Skeletal muscle tissue (tissue), 4 donors: ENCODE measurements around the gene PRPH2. TPM values are rescaled to one million over a fixed set of nuclear protein-coding genes. Genes with fewer than 3 reads are reported as not detected.

Source experiments
- H3K27ac ChIP-seq: one replicate; pipeline ENCODE4 v1.7.0; 2013; ENCODE audit warnings: mild to moderate bottlenecking, low read depth, low read length, inconsistent platforms
- H3K27me3 ChIP-seq, 3 donors: one replicate each; pipeline ENCODE4 v1.7.0; 2013; ENCODE audit warnings: low read length in 3 of 3; ENCODE audit not compliant: control insufficient read depth in 3 of 3, insufficient read depth in 3 of 3
- H3K36me3 ChIP-seq, 3 donors: one replicate each; pipeline ENCODE4 v1.7.0; 2013; ENCODE audit warnings: low read length in 3 of 3; ENCODE audit not compliant: control insufficient read depth in 3 of 3, insufficient read depth in 3 of 3
- H3K4me1 ChIP-seq, 3 donors: one replicate each; pipeline ENCODE4 v1.7.0; 2013; ENCODE audit warnings: low read length in 3 of 3, mild to moderate bottlenecking in 3 of 3; ENCODE audit not compliant: control insufficient read depth in 3 of 3, insufficient read depth in 3 of 3
- H3K4me3 ChIP-seq, 3 donors: one replicate each; pipeline ENCODE4 v1.7.0; 2013; ENCODE audit warnings: low read length in 3 of 3
- H3K9ac ChIP-seq, 3 donors: one replicate each; pipeline ENCODE4 v1.7.0; 2013; ENCODE audit warnings: low read length in 3 of 3, mild to moderate bottlenecking in 3 of 3, moderate library complexity in 2 of 3, low read depth in 1 of 3
- H3K9me3 ChIP-seq, 3 donors: one replicate each; pipeline ENCODE4 v1.7.0; 2013; ENCODE audit warnings: low read length in 3 of 3; ENCODE audit not compliant: control insufficient read depth in 3 of 3
- total RNA-seq: library from RNA; depleted of rRNA; stranded (reverse); fragments of >200 nt; gene quantifications from one replicate; pipeline ENCODE4 v1.2.3, GENCODE V29; 2014
- donor health status: Osteomylitis.

PRPH2 gene, protein sequence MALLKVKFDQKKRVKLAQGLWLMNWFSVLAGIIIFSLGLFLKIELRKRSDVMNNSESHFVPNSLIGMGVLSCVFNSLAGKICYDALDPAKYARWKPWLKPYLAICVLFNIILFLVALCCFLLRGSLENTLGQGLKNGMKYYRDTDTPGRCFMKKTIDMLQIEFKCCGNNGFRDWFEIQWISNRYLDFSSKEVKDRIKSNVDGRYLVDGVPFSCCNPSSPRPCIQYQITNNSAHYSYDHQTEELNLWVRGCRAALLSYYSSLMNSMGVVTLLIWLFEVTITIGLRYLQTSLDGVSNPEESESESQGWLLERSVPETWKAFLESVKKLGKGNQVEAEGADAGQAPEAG
- total RNA-seq: 5.7 TPM

DNA sequence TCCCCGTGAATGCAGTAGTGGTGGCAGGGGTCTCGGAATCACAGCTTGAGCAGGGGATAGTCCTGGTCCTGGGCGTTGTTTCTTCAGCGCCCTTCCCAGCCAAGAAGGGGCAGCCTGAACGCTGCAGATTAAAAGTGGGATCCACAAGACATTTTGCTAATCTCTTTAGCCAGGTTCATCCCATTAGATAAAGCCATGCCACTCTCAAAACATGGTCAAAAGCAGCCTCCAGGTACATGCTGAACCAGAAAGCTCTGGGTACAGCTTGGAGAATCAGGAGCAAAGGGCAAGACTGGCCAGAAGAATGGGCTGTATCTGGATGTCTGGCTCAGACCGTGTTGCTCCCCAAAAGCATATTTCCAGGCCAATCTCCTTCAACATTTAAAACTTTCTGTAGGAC, at the start of gene PRPH2:
PRPH2 (minus strand) TSS at position 101 of the 400 bp plus-strand sequence. CDS start 263 bp downstream, outside the sequence.
- no peaks in the 10 kb centered on the region for H3K9me3 ChIP-seq
- H3K27me3 ChIP-seq: no peaks in the 10 kb centered on the region
- H3K4me1 ChIP-seq: peaks cover 17 to 20% (median 17%) of the 10 kb centered on the region in 3 donors
- H3K9ac ChIP-seq: no peak within 1 kb of the TSS
- no peak within 1 kb of the TSS for H3K4me3 ChIP-seq
- H3K36me3 ChIP-seq: peaks cover 0 to 3% (median 0%) of the 10 kb centered on the region in 3 donors
- no peak within 1 kb of the TSS for H3K27ac ChIP-seq

DNA sequence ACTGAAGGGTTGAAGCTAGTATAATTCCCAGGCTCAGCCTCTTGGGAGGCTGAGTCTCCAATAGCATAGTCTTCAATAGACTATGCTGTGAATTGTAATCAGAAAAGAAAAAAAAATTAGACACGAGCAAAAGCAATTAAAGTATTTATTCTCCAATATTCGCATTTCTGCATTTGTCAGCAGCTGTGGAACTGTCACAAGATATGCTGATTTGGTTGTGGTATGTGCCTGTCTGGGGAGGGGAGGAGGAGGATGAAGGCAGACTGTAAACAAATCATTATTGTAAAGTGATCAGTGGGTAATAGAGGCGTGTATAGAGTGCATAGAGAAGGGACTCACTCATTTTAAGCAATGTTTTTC, 49.3 kb upstream of the PRPH2 start:
- Histone ChIP-seq H3K9ac (no peak overlapping the region), H3K36me3 (peaks cover 0 to 2% (median 0%) of the 10 kb centered on the region in 3 donors), H3K9me3 (no peaks in the 10 kb centered on the region), H3K27ac (no peak overlapping the region), H3K27me3 (no peaks in the 10 kb centered on the region), H3K4me3 (no peak overlapping the region), H3K4me1 (peaks cover 0 to 12% (median 7%) of the 10 kb centered on the region in 3 donors)

DNA sequence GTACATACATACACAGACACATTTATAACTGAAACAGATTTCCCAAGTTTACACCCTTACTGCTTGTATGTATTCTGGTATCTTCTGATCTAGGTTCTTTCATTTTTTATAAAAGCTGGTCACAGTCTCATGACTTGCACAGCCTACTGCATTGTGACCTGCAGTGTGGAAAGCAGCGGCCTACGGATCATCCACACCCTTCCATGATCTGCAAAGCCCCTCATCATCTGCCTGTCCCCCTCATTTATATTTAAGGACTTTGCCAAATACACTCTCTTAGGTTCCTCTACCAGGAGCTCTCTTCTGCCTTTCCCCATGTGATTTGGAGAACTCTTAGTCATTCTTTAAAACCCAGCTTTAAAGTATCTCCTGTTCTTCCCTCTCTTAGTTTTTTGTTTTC, 47.4 kb upstream of the PRPH2 start:
- Histone ChIP-seq H3K9me3 (no peaks in the 10 kb centered on the region), H3K4me3 (no peak overlapping the region), H3K36me3 (peaks cover 0 to 2% (median 0%) of the 10 kb centered on the region in 3 donors), H3K27ac (no peak overlapping the region), H3K27me3 (no peaks in the 10 kb centered on the region), H3K9ac (no peak overlapping the region), H3K4me1 (peaks cover 0 to 10% (median 9%) of the 10 kb centered on the region in 3 donors)

DNA sequence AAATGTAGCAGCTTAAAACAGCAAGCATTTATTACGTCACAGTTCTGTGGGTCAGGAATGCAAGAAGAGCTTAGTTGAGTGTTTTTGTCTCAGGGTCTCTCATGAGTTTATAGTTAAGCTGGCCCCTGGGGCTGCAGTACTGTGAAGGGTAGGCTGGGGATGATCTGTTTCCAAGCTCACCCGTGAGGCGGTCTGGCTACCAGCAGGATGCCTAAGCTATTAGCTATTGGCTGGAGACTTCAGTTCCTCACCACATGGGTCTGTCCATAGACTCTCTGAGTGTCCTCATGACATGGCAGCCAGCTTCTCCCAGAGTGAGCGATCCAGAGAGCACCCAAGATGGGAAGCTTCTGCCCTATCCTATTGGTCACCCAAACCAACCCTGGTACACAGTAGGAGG, 46.7 kb upstream of the PRPH2 start:
- H3K4me3 ChIP-seq: no peak overlapping the region
- H3K9ac ChIP-seq: no peak overlapping the region

DNA sequence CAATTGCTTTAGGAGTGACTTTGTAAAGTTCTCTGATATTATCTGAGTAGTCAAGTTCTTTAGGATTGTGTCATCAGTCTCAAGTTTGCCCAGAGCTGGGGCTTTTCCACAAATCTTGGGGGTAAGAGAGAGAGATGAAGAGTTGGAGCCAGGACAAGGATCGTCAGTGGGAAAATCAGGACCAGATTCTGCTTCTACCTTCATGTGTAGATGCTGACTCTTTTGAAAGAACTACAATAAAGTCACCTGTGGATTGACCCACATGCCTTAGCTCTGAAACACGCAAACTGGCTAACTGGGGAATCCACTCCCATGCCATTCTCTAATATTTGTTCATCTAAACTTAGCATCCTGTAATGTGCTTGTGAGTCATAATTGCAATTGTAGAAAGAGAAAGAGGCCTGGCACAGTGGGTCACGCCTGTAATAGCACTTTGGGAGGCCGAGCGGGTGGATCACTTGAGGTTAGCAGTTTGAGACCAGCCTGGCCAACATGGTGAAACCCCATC, 43.8 kb upstream of the PRPH2 start:
- Histone ChIP-seq H3K27me3 (no peaks in the 10 kb centered on the region), H3K4me3 (no peak overlapping the region), H3K27ac (no peak overlapping the region), H3K9me3 (no peaks in the 10 kb centered on the region), H3K9ac (no peak overlapping the region), H3K36me3 (peaks cover 0 to 2% (median 0%) of the 10 kb centered on the region in 3 donors), H3K4me1 (peaks cover 0 to 10% (median 9%) of the 10 kb centered on the region in 3 donors)

More for the DNA sequence above, 46.7 kb upstream of the PRPH2 start:
- H3K27ac ChIP-seq: no peak overlapping the region
- H3K36me3 ChIP-seq: peaks cover 0 to 2% (median 0%) of the 10 kb centered on the region in 3 donors
- H3K9me3 ChIP-seq: no peaks in the 10 kb centered on the region
- H3K4me1 ChIP-seq: peaks cover 0 to 10% (median 9%) of the 10 kb centered on the region in 3 donors
- no peaks in the 10 kb centered on the region for H3K27me3 ChIP-seq

DNA sequence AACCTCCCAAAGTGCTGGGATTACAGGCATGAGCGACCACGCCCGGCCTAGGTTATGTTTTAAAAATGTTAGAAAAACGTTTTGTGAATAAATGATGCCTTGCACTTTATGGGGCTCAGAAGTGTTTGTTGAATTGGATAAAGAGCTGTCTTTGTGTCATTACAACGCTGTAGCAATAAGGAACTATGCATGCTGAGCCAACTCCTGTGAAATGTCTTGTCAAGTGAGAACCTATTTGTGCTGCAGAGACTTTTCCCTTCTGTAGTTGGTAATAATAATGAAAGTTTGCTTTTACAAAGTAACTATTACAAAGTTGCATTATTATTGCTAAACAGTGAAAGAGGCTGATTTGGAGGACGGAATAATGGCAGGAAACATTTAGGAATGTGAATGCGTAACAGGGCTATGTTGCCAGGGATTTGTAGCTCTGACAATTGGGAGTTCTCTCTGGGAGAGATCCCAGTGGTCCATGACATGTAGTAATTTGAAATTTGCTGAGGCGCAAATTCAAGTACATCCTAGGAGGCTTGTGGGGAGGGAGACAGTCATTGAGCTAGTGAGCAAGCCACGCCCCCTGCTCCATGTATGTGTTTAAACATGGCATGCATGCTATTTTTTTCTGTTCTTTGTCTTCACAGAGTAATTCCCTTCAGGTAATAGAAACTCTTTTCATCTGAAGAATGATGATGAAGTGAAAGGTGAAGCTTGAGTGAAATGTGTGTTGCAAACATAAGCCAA, 42.7 kb upstream of the PRPH2 start:
- Histone ChIP-seq H3K9ac (no peak overlapping the region), H3K27ac (no peak overlapping the region), H3K4me1 (peaks cover 0 to 8% (median 8%) of the 10 kb centered on the region in 3 donors), H3K36me3 (peaks cover 0 to 2% (median 0%) of the 10 kb centered on the region in 3 donors), H3K4me3 (no peak overlapping the region), H3K9me3 (no peaks in the 10 kb centered on the region), H3K27me3 (no peaks in the 10 kb centered on the region)

DNA sequence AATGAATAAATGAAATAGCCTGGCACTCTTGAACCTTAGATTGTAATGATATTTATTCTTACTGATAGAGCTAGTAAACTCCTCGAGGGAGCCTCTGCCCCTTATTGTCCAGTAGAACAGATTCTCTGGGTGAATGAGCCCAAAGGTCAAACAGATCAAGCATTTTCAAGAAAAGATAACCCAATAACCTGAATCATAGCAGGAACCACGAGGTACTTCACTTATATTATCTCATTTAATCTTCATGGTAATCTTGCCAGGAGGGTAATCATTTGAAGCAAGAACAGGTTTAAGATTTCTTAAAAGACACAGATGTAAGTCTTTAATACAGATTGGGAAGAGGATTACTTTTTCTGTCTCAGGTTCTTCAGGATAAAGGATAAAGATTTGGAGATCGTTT, 40.6 kb upstream of the PRPH2 start:
- peaks cover 2 to 19% (median 13%) of the 10 kb centered on the region in 3 donors for H3K4me1 ChIP-seq
- H3K27ac ChIP-seq: no peak overlapping the region
- no peak overlapping the region for H3K4me3 ChIP-seq
- H3K27me3 ChIP-seq: no peaks in the 10 kb centered on the region
- no peak overlapping the region for H3K9ac ChIP-seq
- no peaks in the 10 kb centered on the region for H3K9me3 ChIP-seq
- peaks cover 0 to 9% (median 3%) of the 10 kb centered on the region in 3 donors for H3K36me3 ChIP-seq

DNA sequence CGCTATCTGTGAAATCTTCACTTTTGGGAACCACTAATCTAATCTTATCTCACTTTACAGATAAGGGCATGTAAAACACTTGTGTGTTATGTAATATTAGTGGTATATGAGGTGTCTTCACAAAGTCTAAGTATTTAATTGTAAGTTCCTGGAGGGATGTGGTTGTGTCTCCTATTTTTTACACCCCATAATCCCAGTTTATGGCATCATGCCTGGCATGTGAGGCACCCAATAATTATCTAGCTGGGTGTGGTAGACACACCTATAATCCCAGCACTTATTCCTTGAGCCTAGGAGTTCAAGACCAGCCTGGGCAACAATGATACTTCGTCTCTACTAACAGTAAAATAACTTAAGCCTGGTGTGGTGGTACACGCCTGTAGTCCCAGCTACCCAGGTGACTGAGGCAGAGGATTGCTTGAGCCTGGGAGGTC, 40.0 kb upstream of the PRPH2 start:
- Histone ChIP-seq H3K27ac (no peak overlapping the region), H3K27me3 (no peaks in the 10 kb centered on the region), H3K36me3 (peaks cover 0 to 9% (median 3%) of the 10 kb centered on the region in 3 donors), H3K4me1 (peaks cover 2 to 18% (median 13%) of the 10 kb centered on the region in 3 donors), H3K9ac (no peak overlapping the region), H3K9me3 (no peaks in the 10 kb centered on the region), H3K4me3 (no peak overlapping the region)

DNA sequence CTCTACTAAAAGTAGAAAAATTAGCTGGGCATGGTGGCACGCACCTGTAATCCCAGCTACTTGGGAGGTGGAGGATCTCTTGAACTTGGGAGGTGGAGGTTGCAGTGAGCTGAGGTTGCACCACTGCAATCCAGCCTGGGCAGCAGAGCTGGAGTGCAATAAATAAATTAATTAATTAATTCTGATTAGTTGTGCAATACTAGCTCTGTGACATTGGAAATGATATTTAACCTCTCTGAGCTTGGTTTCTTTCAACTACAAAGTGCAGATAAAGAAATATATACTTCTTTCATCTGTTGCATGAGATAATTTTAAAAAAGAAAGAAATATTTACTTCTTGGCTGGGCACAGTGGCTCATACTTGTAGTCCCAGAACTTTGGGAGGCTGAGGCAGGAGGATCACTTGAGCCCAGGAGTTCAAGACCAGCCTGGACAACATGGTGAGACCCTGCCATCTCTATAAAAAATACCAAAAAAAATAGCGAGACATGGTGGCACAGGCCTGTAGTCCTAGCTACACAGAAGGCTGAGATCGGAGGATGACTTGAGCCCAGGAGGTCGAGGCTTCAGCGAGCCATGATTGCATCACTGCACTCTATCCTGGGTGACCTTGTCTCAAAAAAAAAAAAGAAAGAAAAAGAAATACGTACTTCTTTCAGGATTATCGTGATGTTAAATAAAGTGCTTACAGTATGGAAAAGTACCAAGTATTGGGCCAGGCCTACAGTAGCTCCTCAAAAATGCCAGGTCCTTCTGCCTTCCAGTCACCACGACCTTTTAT, 39.1 kb upstream of the PRPH2 start:
- H3K27me3 ChIP-seq: no peaks in the 10 kb centered on the region
- no peak overlapping the region for H3K27ac ChIP-seq
- H3K36me3 ChIP-seq: peaks cover 0 to 9% (median 3%) of the 10 kb centered on the region in 3 donors
- H3K9ac ChIP-seq: no peak overlapping the region
- H3K9me3 ChIP-seq: no peaks in the 10 kb centered on the region
- H3K4me3 ChIP-seq: no peak overlapping the region
- H3K4me1 ChIP-seq: peaks cover 2 to 16% (median 13%) of the 10 kb centered on the region in 3 donors
